GM19099 (cell line): ENCODE data around the gene CPNE9.
A peak's percentile ranks its signal among the peaks of the same experiment; 100 is the strongest.

Source experiments
- POLR2A ChIP-seq: IDR thresholded peaks from 3 replicates; pipeline ENCODE4 v1.6.1; 2011; ENCODE audit warnings: low read depth; ENCODE audit not compliant: insufficient read length; ENCODE audit errors: extremely low read depth

CPNE9 gene

DNA sequence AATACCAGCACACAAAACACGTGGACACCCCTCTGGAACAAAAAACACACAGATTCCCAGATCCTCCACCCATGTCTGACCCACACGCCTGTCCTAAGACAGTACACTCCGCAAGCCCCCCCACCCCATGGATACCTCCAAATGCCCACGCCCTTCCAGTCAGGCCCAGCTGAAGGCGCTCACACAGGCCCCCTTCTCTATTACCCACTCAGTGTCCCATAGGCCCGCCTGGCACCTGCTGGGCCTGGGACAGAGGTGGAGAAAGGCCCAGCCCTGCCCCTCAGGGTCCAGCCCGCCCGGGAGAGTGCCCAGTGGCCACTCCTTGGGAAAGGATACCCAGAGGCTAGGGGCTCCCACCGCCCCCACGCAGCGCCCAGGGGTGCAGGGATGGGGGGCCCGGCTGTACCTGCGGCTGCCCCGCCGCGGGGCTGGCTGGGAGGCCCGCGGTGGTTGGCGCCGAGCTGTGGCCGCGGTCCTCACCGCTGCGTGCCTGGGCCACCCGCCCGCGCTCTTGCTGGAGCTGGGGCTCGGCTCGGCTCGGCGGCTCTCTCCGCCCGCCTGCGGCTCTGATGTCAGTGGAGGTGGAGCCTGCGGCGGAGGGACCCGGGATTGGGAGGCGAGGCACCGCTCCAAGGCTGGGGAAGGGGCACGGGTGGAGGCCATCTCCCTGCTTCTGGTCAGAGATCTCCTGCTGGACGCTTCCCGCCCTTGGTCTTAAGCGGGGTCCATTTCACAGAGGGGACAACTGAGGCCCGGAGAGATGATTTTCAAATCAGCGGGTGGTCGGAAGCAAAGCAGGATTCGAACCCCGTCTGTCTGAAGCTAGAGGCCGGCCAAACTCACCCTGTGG, 66.0 kb downstream of the CPNE9 start, which contains the start of gene CAMK1:
TSS of gene CAMK1 (minus strand) at position 522 of the 850 bp plus-strand sequence. CDS start 2,198 bp downstream, outside the sequence.
- TF ChIP-seq POLR2A: peak; percentile 22

- TF ChIP-seq POLR2A: no peak
Observed at GRCh38 chr3:9770276-9770812, 66.7 kb downstream of the CPNE9 start.

GRCh38 chr3:9776896-9777693, 73.5 kb downstream of the CPNE9 start:
- TF ChIP-seq POLR2A: no peak

DNA sequence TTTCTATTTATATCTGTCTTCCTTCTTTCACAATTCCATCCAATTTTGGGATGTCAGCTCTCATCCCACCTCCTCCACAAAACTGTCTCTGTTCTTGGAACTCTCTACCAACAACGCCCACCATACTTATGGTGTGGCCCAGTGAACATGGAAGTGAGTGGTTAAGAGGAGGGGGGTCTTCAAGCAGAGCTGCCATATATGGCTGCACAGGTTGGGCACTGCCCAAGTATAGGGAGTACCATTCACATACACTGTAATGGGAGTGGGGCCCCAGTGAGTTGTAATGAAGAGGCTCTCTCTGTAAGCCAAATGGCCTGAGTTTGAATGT, 74.0 kb downstream of the CPNE9 start:
- no peak for TF ChIP-seq POLR2A

- TF ChIP-seq POLR2A: no peak
Observed at GRCh38 chr3:9778143-9779074, 74.8 kb downstream of the CPNE9 start.

GRCh38 chr3:9779075-9779593, 75.5 kb downstream of the CPNE9 start:
- TF ChIP-seq POLR2A: no peak
